Gastroesophageal sphincter (tissue), 3 donors: ENCODE measurements around the gene PTPN21.

Experiments used
- EP300 ChIP-seq: sonication (generic); formaldehyde crosslinking; IDR thresholded peaks from one replicate; pipeline ENCODE4 v1.6.1; 2017; ENCODE audit warnings: antibody characterized with exemption, mild to moderate bottlenecking
- POLR2A ChIP-seq, 2 donors: fragments of 450-650 bp; IDR thresholded peaks; one replicate each; pipeline ENCODE4 v1.6.1; 2017; ENCODE audit warnings: antibody characterized with exemption in 2 of 2, mild to moderate bottlenecking in 2 of 2, moderate library complexity in 1 of 2
- POLR2AphosphoS5 ChIP-seq: sonication (generic); formaldehyde crosslinking; IDR thresholded peaks from one replicate; pipeline ENCODE4 v1.6.1; 2017; ENCODE audit warnings: antibody characterized with exemption
- TF ChIP-seq, protein P1 (sequence below), 4 experiments: fragments of 200-600 bp in 2 of 4; fragments of 450-650 bp in 2 of 4; sonication (generic) in 1 of 4; IDR thresholded peaks; one replicate each; pipeline ENCODE4 v1.5.1; 2017 to 2019; ENCODE audit warnings: antibody characterized with exemption in 4 of 4, mild to moderate bottlenecking in 2 of 4, moderate library complexity in 2 of 4

GRCh38 chr14:88478931-88479330 lies 75.9 kb downstream of the PTPN21 start:
- no peak for TF ChIP-seq POLR2AphosphoS5
- TF ChIP-seq, protein P1, sequence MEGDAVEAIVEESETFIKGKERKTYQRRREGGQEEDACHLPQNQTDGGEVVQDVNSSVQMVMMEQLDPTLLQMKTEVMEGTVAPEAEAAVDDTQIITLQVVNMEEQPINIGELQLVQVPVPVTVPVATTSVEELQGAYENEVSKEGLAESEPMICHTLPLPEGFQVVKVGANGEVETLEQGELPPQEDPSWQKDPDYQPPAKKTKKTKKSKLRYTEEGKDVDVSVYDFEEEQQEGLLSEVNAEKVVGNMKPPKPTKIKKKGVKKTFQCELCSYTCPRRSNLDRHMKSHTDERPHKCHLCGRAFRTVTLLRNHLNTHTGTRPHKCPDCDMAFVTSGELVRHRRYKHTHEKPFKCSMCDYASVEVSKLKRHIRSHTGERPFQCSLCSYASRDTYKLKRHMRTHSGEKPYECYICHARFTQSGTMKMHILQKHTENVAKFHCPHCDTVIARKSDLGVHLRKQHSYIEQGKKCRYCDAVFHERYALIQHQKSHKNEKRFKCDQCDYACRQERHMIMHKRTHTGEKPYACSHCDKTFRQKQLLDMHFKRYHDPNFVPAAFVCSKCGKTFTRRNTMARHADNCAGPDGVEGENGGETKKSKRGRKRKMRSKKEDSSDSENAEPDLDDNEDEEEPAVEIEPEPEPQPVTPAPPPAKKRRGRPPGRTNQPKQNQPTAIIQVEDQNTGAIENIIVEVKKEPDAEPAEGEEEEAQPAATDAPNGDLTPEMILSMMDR (IDR thresholded peaks at IDR 0.05): no peak
- no peak for TF ChIP-seq POLR2A (IDR thresholded peaks at IDR 0.05)
- TF ChIP-seq EP300: no peak
